Ascending aorta (tissue), 2 donors: ENCODE results near the gene DNAJC7. TPM values are rescaled to one million over a fixed set of nuclear protein-coding genes. Genes with fewer than 3 reads are reported as not detected.

ENCODE experiments used
- DNase-seq, 2 donors: peaks; one replicate each; pipeline ENCODE4 v3.0.0-alpha.2; 2019; ENCODE audit warnings: low spot score in 2 of 2
- H3K27ac ChIP-seq, 2 donors: fragments of 200-600 bp; sonication (generic); one replicate each; pipeline ENCODE4 v1.5.1; 2016 to 2017; ENCODE audit warnings: mild to moderate bottlenecking in 1 of 2
- H3K27me3 ChIP-seq: fragments of 200-600 bp; sonication (generic); one replicate; pipeline ENCODE4 v1.5.1; 2017
- H3K36me3 ChIP-seq, 2 donors: fragments of 200-600 bp; sonication (generic); one replicate each; pipeline ENCODE4 v1.5.1; 2016
- H3K4me1 ChIP-seq, 2 donors: fragments of 200-600 bp; sonication (generic); one replicate each; pipeline ENCODE4 v1.5.1; 2016 to 2017; ENCODE audit warnings: mild to moderate bottlenecking in 1 of 2
- H3K4me3 ChIP-seq, 2 donors: fragments of 200-600 bp; sonication (generic); one replicate each; pipeline ENCODE4 v1.5.1; 2016 to 2017; ENCODE audit warnings: mild to moderate bottlenecking in 1 of 2
- H3K9me3 ChIP-seq, 2 donors: fragments of 200-600 bp; sonication (generic); one replicate each; pipeline ENCODE4 v1.5.1; 2016
- CTCF ChIP-seq, 3 experiments: fragments of 200-600 bp in 2 of 3; fragments of 450-650 bp in 1 of 3; sonication (generic) in 2 of 3; IDR thresholded peaks; one replicate each; pipeline ENCODE4 v1.5.1; 2016 to 2019; ENCODE audit warnings: antibody characterized with exemption in 3 of 3, mild to moderate bottlenecking in 1 of 3, moderate library complexity in 1 of 3
- intact Hi-C: fragments of 100-400 bp; cut with DNase I; formaldehyde crosslinking; loops from one replicate; pipeline ENCODE4 v1.15.1; 2023
- total RNA-seq: library from RNA; depleted of rRNA; stranded (reverse); fragments of >200 nt; gene quantifications from one replicate; pipeline ENCODE4 v1.1.0, GENCODE V29; 2016

DNAJC7 gene
- total RNA-seq, 1 donor from 2014 or later: 79.7 TPM

- Histone ChIP-seq H3K9me3 (no peaks in the 10 kb centered on the region), H3K4me3 (no peak overlapping the region), H3K27ac (no peak overlapping the region), H3K36me3 (peaks cover 59 to 79% of the 10 kb centered on the region in 2 donors), H3K4me1 (no peaks in the 10 kb centered on the region), H3K27me3 (no peaks in the 10 kb centered on the region)
- no peak for DNase-seq
- TF ChIP-seq CTCF (IDR thresholded peaks at IDR 0.05): no peak
- intact Hi-C loops: no loop called here
These were observed 43.2 kb downstream of the DNAJC7 start for GRCh38 chr17:41974031-41974430.

GRCh38 chr17:41973408-41973811 is 43.8 kb downstream of the DNAJC7 start:
- no peak overlapping the region for H3K4me3 ChIP-seq
- no peak for DNase-seq
- no peak overlapping the region for H3K27ac ChIP-seq
- no peaks in the 10 kb centered on the region for H3K9me3 ChIP-seq
- no peaks in the 10 kb centered on the region for H3K27me3 ChIP-seq
- no peaks in the 10 kb centered on the region for H3K4me1 ChIP-seq
- peaks cover 56 to 79% of the 10 kb centered on the region in 2 donors for H3K36me3 ChIP-seq
- intact Hi-C loops: no loop called here
- TF ChIP-seq CTCF (IDR thresholded peaks at IDR 0.05): no peak

- Histone ChIP-seq H3K4me1 (no peaks in the 10 kb centered on the region), H3K9me3 (no peaks in the 10 kb centered on the region), H3K27me3 (no peaks in the 10 kb centered on the region), H3K36me3 (peaks cover 49 to 74% of the 10 kb centered on the region in 2 donors), H3K4me3 (no peak overlapping the region), H3K27ac (no peak overlapping the region)
- no peak for TF ChIP-seq CTCF (IDR thresholded peaks at IDR 0.05)
- no peak for DNase-seq
- intact Hi-C loops: no loop called here
These were observed 44.5 kb downstream of the DNAJC7 start for GRCh38 chr17:41972571-41973407.

- no peak for DNase-seq
- H3K4me1 ChIP-seq: peaks cover 0 to 4% of the 10 kb centered on the region in 2 donors
- no peaks in the 10 kb centered on the region for H3K27me3 ChIP-seq
- H3K27ac ChIP-seq: no peak overlapping the region
- TF ChIP-seq CTCF (IDR thresholded peaks at IDR 0.05): no peak
- H3K9me3 ChIP-seq: no peaks in the 10 kb centered on the region
- peaks cover 41 to 66% of the 10 kb centered on the region in 2 donors for H3K36me3 ChIP-seq
- no peak overlapping the region for H3K4me3 ChIP-seq
- intact Hi-C loops: no loop called here
These were observed 45.3 kb downstream of the DNAJC7 start for GRCh38 chr17:41971721-41972523.

GRCh38 chr17:41970901-41971331 is 46.3 kb downstream of the DNAJC7 start:
- Histone ChIP-seq H3K4me1 (peaks cover 0 to 4% of the 10 kb centered on the region in 2 donors), H3K36me3 (peaks cover 36 to 56% of the 10 kb centered on the region in 2 donors), H3K27me3 (no peaks in the 10 kb centered on the region), H3K9me3 (no peaks in the 10 kb centered on the region), H3K4me3 (no peak overlapping the region), H3K27ac (no peak overlapping the region)
- DNase-seq: no peak
- no peak for TF ChIP-seq CTCF (IDR thresholded peaks at IDR 0.05)
- intact Hi-C loops: no loop called here
